Measurements from ENCODE around the gene KLHL20.
"Not testable (repeated sequence)": the region's sequence is repeated elsewhere in the genome, so short reads cannot be mapped to it uniquely, and the experiment has no call there.

The KLHL20 gene

DNA sequence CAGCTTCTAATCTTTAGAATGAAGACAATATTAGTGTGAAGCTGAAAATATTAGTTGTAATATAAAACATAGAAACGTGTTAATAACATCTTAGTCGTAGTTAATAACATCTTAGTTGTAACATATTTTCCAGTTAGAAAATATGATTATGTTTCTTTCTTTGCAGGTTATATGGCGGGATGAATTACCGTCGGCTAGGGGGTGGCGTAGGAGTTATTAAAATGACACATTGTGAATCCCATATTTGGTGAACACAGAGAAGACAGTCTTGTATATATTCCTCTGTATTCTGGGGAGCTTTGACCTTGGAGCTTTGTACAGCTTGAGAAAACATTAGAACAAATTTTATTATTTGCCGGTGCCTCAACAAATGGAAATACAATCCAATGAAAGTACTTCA is 70.2 kb downstream of the KLHL20 start:
- TF ChIP-seq CTCF (IDR thresholded peaks at IDR 0.05; ENCODE audit: low read depth, low read length): no peak
- no peak for DNase-seq (ENCODE audit: extremely low read depth, low read depth)

DNA sequence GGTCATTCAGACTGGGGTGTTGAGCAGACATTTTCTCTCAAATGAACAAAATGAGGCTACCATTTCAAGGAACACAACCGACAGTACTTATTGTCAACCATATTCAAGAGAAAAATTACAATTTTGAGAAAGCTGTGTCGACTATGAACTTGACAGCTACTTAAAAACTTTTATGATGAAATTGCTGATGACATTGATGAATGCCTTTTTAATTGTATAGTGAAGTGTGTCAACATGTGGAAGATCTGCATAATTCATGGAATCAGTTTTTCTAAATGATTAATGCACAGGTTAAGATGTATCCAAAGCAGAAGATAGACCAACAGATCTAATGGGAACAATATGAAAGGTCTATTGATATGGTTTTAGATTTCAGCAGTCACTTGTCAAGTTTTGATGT is 75.1 kb downstream of the KLHL20 start:
- no peak for TF ChIP-seq CTCF (IDR thresholded peaks at IDR 0.05; ENCODE audit: low read depth, low read length)

DNA sequence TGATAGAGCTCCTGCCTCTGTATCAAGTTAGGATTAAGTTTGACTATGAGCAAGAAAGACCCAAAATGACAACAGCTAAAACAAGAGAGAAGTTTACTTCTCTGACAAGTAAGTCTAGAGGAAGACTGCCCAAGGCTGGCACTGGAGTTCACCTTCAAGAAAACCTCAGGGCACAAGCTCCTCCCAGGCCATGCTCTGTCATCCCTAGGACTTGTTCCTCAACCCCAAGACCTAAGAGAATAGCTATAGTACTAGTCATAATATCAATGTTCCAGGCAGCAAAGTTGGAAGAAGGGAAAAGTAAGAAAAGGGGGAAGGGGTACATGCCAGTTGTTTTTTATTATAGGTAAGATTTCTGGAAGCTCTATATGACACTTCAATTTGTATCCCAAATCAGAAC is 83.3 kb downstream of the KLHL20 start:
- no peak for DNase-seq (ENCODE audit: extremely low read depth, low read depth)
- TF ChIP-seq CTCF (IDR thresholded peaks at IDR 0.05; ENCODE audit: low read depth, low read length): no peak

More for the DNA sequence above, 75.1 kb downstream of the KLHL20 start:
- no peak for DNase-seq (ENCODE audit: extremely low read depth, low read depth)

- not testable (repeated sequence) for DNase-seq (ENCODE audit: extremely low read depth, low read depth)
These were observed 85.2 kb downstream of the KLHL20 start for GRCh38 chr1:173799995-173800394.

DNA sequence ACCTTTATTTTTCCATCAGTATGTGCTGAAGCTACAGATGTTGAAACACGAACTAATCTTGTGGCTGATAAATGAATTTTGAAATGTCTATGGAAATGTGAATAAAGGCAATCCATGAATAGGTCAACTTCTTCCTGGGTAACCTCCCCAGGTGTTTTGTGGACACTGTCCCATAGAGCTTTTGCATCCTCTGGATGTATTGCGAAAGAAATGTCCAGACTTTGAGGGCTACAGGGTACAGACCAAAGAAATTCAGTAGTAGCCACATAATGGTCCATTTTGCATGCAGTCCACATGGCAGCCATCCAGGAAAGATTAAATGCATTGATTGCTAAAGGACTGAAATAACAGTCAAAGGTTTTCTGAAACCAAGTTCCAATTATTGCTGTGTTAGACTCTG is 88.2 kb downstream of the KLHL20 start:
- DNase-seq (ENCODE audit: extremely low read depth, low read depth): no peak

DNA sequence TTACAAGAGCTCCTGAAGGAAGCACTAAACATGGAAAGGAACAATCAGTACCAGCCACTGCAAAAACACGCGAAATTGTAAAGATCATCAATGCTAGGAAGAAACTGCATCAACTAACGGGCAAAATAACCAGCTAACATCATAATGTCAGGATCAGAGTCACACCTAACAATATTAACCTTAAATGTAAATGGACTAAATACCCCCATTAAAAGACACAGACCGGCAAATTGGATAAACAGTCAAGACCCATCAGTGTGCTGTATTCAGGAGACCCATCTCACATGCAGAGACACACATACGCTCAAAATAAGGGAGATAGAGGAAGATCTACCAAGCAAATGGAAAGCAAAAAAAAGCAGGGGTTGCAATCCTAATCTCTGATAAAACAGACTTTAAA is 98.9 kb downstream of the KLHL20 start:
- DNase-seq (ENCODE audit: extremely low read depth, low read depth): not testable (repeated sequence)

More for the DNA sequence above, 88.2 kb downstream of the KLHL20 start:
- TF ChIP-seq CTCF (IDR thresholded peaks at IDR 0.05; ENCODE audit: low read depth, low read length): no peak

DNA sequence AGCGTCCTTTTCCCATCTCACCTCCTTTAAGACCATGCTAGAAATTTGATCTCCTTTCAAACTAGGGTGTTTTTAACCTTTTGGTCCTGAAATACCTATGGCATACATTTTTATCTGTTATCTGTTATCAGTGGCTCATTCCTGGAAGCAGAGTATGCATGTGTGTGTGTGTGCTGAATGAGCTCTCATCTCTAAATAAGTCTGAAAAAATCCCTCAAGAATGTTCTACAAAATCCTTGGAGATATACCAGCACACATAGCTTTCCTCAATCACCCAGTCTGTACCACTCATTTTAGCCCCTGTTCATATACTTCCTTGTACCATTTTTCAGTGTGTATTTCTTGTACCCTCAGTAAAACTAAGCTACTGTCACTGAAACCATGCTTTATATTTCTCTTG is 103.7 kb downstream of the KLHL20 start:
- TF ChIP-seq CTCF (IDR thresholded peaks at IDR 0.05; ENCODE audit: low read depth, low read length): no peak
- no peak for DNase-seq (ENCODE audit: extremely low read depth, low read depth)

DNA sequence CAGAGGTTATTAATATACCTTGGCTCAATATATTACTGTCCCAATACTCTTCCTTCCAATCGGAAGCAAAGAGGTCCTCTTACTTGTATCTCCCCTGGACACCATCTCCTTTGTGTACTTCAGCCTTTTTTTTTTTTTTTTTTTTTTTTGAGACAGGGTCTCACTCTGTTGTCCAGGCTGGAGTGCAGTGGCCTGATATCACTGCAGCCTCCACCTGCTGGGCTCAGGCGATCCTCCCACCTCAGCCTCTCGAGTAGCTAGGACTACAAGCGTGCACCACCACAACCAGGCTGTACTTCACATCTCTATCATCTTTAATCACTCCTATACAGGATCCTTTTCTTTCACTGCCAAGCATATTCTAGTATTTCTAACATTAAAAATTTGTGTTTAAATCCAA is 106.9 kb downstream of the KLHL20 start:
- no peak for DNase-seq (ENCODE audit: extremely low read depth, low read depth)
- TF ChIP-seq CTCF (IDR thresholded peaks at IDR 0.05; ENCODE audit: low read depth, low read length): no peak

Measured in AG09319 (cell line).